M059J (cell line): ENCODE results near the gene ZNF253. TPM values are rescaled to one million over a fixed set of nuclear protein-coding genes. Genes with fewer than 3 reads are reported as not detected.
A peak's percentile ranks its signal among the peaks of the same experiment; 100 is the strongest.
"Not testable (repeated sequence)": the region's sequence is repeated elsewhere in the genome, so short reads cannot be mapped to it uniquely, and the experiment has no call there.

Experiments used
- DNase-seq: peaks from one replicate; pipeline ENCODE4 v3.0.0-alpha.2; 2012; ENCODE audit warnings: low read depth
- total RNA-seq: library from RNA; depleted of rRNA; stranded (reverse); fragments of >200 nt; shearing (Covaris generic); gene quantifications from 2 replicates; pipeline ENCODE4 v1.2.3, GENCODE V29; 2014; rRNA removed

The ZNF253 gene
- 2.7 and 3.6 TPM in 2 replicates for total RNA-seq

DNA sequence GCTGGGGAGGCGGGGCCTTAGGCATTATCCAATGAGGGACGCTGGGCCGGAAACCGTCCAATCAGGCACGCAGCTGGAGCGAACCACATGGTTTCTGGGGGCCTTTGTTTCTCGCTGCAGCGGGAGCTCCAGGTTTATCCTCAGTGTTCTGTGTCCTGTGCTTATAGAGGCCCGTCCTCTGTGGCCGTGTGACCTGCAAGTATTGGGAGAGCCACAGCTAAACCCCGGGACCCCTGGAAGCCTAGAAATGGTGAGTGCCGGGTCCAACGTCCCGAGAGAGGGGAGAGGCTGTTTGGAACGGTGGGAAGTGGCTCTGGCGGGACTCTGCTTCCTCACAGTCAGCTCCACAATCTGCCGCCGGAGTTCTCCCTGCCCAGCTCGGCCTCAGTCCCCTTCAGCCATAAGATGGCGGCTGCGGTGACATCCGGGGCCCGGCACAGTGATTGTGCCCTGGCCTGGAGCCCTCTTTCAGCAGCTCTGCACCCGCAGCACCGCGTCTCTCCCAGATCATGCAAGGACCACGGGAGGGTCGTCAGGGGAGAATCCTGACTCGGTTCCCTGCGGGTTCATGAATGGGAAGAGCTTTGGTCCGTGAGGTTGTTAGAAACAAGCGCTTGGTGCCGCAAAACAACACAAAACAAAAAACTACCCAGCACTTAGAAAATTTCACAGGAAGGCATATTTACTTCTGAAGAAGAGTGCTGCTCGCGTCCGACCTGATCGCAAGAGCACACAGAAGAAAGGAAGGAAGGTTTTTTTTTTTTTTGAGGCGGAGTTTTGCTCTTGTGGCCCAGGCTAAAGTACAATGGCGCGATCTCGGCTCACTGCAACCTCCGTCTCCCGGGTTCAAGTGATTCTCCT is at the start of gene ZNF253:
ZNF253 (plus strand) TSS at position 133 of the 861 bp plus-strand sequence; CDS start at position 248, 115 bp downstream.
- DNase-seq: peak; percentile 95

DNA sequence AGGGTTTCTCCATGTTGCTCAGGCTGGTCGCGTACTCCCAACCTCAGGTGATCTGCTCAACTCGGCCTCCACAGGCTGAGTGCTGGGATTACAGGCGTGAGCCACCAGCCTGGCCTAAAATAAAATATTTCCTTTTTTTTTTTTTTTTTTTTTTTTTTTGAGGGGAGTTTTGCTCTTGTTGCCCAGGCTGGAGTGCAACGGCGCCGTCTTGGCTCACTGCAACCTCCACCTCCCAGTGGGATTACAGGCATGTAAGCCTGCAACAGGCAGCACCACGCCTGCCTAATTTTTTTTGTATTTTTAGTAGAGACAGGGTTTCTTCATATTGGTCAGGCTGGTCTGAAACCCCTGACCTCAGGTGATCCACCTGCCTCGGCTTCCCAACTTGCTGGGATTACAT is 49.0 kb upstream of the ZNF253 start:
- DNase-seq: no peak

DNA sequence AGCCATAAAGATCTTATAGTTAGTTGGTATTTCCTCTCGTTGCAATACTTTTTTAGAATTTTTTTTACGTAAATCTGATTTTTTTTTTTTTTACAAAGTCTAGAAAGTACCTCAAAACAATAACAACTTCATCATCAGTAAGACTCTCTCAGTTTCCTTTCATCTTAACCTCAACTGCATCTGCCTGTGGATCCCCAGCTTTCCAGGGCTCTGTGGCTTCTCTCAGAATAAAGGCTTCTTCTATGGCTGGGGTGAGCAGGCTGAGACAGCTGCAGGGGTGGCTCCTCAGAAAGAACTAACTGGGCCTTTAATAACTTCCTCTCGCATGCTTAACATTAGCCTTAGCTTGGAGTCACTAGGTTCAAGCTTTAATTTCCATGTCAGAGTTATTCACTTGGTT is 48.3 kb upstream of the ZNF253 start:
- no peak for DNase-seq

DNA sequence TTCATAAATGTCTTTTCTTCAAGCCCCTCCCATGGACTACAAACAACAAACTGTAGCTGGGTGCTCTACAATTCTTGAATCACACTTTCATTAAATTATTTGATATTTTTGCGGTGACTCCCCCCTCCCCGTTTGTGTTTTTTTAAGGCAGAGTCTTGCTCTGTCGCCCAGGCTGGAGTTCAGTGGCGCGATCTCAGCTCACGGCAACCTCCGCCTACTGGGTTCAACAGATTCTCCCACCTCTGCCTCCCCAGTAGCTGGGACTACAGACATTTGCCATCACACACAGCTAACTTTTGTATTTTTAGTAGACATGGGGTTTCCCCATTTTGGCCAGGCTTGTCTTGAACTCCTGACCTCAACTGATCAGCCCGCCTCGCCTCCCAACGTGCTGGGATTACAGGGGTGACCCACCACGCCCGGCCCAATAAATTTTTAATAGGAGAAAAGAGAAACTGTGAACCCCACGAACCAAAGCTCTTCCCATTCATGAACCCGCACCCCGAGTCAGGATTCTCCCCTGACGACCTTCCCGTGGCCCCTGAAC is 44.8 kb upstream of the ZNF253 start:
- DNase-seq: no peak

DNA sequence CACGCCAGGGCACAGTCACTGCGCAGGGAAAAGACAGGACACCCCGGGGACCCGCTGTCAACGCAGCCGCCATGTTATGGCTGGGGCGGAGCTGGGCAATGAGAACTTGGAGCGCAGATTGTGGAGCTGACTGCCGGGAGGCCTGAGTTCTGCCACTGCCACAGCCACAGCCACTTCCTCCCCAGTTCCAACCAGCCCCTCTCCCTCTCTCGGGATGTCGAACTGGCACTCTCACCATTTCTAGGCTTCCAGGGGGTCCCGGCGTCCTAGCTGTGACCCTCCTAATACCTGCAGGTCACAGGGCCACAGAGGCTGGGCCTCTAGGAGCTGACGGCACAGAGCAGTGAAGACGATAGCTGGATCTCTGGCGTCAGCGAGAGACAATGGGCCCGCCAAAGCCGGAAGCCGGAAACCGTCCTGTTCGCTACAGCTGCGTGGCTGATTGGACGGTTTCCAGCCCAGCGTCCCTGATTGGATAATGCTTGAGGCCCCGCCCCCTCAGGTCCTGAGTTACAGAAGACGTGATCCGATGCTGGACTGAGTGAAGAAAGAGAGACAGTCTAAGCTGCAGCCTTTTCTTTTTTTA is 44.2 kb upstream of the ZNF253 start, which contains the start of gene ZNF506:
ZNF506 (minus strand) TSS at position 385 of the 586 bp plus-strand sequence; CDS start at position 238, 147 bp downstream.
- peak; percentile 88 for DNase-seq

DNA sequence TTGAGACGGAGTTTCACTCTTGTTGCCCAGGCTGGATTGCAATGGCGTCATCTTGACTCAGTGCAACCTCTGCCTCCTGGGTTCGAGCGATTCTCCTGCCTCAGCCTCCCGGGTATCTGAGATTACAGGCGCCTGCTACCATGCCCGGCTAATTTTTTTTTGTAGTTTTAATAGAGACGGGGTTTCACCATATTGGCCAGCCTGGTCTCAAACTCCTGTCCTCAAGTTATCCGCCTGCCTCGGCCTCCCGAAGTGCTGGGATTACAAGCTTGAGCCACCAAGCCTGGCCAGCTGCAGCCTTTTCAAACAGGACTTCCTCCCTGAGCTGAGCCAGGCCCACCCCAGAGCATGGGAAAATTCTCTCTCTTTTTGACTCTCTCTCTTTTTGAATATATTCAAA is 43.7 kb upstream of the ZNF253 start:
- not testable (repeated sequence) for DNase-seq

DNA sequence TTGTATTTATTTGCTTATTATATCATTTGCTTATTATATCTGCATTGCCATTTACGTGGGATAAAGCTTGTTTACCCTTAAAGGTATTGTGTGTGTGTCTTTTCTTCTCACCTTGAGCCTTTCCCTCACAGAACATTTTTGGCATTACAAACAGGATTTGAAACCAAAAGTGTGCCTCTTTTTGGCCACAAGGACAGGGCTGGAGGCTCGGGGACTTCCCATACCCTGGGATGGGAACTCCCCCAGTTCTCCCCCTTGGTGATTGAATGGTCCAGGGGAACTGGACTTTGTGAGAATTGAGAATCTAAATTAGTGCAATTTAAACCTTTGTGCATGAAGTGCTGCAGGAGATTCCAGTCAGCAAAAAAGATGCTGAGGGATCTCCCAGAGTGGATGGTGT is 41.8 kb upstream of the ZNF253 start:
- DNase-seq: no peak

DNA sequence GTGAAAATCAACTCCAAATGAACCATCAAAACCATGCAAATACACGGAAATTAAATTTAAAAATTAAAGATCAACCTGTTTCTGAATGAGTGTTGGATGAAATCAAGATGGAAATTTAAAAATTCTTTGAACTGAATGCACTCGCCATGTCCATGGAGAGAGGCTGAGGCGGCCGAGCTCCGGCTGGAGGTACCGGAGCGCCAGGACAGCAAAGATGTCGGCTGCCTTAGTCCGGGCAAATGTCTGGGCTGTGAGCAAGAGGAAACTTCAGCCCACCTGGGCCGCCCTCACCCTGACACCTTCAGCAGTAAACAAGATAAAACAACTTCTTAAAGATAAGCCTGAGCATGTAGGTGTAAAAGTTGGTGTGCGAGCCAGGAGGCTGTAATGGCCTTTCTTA is 38.8 kb upstream of the ZNF253 start:
- no peak for DNase-seq

DNA sequence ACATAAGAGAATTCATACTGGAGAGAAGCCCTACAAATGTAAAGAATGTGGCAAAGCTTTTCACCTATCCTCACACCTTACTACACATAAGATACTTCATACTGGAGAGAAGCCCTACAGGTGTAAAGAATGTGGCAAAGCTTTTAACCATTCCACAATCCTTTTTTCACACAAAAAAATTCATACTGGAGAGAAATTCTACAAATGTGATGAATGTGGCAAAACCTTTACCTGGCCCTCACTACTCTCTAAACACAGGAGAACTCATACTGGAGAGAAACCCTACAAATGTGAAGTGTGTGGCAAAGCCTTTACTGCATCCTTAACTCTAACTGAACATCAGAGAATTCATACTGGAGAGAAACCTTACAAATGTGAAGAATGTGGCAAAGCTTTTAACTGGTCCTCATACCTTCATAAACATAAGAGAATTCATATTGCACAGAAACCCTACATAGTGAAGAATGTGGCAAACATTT is 30.1 kb upstream of the ZNF253 start:
- no peak for DNase-seq

DNA sequence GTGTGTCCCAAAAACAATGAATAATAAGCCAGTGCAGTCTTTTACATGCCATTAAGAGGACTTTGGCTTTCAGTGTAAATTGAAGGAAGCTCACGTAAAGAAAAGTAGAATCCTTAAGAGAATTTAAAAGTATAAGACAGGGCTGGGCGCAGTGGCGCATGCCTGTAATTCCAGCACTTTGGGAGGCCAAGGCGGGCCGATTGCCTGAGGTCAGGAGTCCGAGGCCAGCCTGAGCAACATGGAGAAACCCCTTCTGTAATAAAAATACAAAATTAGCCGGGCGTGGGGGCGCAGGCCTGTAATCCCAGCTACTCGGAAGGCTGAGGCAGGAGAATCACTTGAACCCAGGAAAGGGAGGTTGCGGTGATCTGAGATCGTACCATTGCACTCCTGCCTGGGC is 17.9 kb upstream of the ZNF253 start:
- DNase-seq: no peak

DNA sequence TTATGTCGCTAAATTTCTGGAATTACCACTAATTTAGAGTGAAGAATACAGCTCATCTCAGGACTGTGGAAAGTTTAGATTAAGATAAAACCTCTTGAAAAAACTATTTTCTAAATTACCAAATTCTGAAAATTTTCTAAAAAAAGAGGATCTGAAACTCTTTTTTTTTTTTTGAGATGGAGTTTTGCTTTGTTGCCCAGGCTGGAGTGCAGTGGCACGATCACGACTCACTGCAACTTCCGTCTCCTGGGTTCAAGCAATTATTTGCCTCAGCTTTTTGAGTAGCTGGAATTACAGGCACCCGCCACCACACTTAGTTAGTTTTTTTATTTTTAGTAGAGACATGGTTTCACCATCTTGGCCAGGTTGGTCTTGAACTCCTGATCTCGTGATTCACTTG is 16.6 kb upstream of the ZNF253 start:
- DNase-seq: no peak

DNA sequence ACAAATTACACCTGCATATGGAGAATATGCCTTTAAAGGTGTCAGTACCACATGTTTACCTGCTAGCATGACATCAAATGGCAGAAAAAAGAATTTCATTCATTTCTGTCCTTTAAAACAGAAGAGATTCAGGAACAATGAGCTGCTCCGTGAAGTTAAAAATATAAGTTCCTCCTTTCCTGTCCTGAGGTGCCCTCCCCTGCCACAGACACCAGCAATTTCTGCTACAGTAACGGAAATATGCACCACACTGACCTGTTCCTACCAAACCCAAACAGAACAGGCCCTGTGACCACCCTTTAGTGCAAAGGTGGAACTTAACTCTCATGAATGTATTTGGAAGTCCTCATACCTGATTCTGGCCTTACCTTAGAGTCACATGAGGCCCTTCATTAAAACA is 13.9 kb upstream of the ZNF253 start:
- DNase-seq: not testable (repeated sequence)

DNA sequence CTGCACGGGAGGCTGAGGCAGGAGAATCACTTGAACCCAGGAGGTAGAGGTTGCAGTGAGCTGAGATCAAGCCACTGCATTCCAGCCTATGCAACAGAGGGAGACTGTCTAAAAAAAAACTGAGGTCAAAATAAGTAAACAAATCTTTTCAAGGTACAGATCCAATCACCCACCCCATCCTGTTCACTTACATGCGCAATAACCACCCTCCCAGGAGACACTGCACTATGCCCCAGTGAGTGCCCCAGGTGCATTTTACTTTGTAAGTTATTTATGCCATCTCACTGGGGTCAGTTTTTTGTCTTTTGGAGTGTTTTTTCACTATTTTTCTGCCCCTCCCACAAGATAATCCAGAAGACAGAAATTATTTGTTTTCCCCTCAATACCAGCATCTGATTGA is 6.9 kb upstream of the ZNF253 start:
- DNase-seq: no peak

DNA sequence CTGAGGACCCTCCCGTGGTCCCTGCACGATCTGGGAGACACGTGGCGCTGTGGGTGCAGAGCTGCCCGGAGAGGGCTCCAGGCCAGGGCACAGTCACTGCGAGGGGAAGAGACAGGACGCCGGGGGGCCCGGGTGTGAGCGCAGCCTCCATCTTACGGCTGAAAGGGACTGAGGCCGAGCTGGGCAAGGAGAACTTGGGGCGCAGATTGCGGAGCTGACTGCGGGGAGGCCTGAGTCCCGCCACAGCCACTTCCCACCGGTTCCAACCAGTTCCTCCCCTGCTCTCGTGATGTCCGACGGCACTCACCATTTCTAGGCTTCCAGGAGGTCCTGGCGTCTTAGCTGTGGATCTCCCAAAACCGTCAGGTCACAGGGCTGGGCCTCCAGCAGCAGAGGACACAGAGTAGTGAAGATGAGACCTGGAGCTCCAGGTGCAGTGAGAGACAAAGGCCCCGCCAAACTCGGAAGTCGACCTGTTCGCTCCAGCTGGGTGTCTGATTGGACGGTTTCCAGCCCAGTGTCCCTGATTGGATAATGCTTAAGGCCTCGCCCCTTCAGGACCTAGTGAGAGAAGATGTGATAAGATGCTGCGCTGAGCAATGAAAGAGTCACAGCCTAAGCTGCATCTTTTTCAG is 4.8 kb upstream of the ZNF253 start:
- no peak for DNase-seq

DNA sequence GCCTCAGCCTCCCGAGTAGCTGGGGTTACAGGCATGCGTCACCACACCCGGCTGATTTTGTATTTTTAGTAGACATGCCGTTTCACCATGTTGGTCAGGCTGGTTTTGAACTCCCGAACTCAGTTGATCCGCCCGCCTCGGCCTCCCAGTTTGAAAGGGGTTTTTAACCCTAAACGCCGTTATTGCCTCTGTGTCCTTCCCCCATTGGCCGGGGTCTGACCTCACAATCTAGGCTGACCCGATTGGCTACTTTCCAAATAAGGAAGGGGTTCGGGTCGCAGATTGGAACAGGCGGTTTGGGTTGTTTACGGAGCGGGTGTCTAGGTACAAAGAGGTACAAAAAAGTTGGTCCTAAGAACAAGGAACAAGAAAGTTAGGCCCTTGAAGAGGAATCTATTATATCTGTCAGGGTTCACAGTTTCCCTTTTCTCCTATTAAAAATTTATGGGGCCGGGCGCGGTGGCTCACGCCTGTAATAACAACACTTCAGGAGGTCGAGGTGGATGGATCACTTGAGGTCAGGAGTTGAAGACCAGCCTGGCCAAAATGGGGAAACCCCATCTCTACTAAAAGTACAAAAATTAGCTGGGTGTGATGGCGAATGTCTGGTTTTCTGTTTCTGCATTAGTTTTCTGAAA is 1.0 kb downstream of the ZNF253 start:
- no peak for DNase-seq

DNA sequence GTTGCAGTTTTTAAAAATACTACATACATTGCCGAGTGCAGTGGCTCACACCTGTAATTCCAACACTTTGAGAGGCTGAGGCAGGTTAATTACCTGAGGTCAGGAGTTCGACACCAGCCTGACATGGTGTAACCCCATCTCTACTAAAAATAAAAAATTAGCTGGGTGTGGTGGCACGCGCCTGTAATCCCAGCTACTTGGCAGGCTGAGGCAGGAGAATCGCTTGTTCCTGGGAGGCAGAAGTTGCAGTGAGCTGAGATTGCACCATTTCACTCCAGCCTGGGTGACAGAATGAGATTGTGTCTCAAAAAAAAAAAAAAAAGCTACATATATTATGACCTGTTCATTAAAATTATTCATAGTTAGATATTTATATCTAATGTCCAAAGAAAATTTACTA is 4.4 kb downstream of the ZNF253 start:
- not testable (repeated sequence) for DNase-seq

DNA sequence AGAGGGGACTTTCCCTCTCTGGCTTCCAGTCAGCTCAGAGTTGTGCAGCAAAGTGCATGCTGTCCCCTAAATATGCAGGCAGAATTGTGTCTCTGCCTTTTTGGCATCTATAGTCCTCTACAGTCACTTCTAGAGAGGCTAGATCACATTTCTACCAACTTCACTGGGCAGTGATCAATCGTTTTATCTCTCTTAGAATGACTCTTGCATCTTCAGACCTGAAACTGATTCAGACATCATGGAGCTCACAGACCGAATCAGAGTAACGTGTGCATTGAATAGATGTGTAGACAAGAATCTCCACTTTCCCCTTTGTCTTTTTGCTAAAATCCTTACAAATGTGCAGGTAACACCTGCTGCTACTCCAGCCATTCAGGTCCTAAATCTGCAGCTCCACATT is 6.2 kb downstream of the ZNF253 start:
- no peak for DNase-seq

DNA sequence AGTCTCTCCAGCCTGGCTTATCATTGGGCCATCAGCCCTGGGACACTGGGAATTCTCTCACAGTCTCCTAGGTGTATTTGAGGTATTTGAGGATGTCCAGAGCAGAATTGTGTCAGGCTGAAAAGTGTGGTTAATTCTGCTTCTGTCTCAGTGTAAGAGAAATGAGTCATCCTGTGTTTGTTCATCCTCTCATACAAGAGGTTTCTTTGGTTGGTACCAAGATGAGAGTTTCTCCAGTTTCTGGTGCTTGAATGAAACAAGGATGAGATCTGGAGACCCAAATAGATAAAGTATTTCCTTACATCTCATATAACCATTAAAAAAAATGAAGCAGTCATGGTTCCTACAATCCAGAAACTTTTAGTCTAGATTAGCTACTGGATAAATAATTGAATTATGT is 7.7 kb downstream of the ZNF253 start:
- peak; percentile 27 for DNase-seq

DNA sequence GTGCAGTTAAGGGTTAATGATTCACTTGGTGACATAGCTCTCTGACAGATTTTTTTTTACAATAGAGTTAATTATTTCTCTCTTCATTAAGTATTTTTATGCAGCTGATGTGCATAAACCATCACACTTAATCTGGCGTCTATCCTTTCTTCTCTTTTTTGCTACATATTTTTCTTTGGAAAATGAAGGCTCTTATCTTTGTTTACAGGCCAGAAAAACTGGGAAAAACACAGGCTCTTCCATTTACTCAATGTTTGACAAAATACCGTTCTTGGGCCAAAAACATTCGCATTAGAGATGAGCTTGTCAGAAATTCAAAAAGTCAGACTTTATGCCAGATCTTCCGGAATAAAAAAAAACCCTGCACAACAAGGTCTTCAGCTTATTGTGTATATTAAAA is 12.0 kb downstream of the ZNF253 start:
- DNase-seq: no peak

DNA sequence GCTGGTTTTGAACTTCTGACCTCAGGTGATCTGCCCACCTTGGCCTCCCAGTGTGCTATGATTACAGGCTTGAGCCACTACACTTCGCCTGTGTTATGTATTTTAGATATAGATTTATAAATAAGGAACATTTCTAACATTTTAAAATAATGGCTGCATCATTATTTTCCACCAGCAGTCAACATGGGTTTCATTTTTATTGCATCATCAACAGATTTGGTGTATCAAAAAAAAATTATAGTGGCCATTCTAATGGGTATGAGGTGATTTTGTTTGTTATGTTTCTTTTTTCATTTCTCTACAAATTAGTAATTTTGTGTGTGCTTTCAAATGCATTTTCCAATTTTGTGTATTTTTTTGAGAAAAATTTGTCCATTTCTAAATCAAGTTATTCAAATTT is 18.9 kb downstream of the ZNF253 start:
- DNase-seq: no peak

DNA sequence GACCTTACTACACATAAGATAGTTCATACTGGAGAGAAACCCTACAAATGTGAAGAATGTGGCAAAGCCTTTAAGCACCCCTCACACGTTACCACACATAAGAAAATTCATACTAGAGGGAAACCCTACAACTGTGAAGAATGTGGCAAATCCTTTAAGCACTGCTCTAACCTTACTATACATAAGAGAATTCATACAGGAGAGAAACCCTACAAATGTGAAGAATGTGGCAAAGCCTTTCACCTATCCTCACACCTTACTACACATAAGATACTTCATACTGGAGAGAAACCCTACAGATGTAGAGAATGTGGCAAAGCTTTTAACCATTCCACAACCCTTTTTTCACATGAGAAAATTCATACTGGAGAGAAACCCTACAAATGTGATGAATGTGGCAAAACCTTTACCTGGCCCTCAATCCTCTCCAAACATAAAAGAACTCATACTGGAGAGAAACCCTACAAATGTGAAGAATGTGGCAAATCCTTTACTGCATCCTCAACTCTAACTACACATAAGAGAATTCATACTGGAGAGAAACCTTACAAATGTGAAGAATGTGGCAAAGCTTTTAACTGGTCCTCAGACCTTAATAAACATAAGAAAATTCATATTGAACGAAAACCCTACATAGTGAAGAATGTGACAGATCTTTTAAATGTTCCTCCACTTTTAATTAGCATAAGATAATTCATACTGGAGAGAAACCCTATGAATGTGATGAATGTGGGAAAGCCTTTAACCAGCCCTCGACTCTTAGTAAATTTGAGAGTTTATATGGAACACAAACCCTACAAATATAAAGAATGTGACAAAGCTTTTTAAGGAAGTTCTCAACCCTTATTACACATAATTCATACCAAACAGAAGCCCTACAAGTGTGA is 26.6 kb downstream of the ZNF253 start:
- DNase-seq: not testable (repeated sequence)
